ENCODE results near the gene NFU1. TPM values are rescaled to one million over a fixed set of nuclear protein-coding genes. Genes with fewer than 3 reads are reported as not detected.

The NFU1 gene
- polyA plus RNA-seq, 1 donor (not counting 4 experiments of a cell fraction or from before 2014, with no cell fraction given): 53.7 TPM

- H3K9ac ChIP-seq (ENCODE audit: control insufficient read depth, extremely low read depth, insufficient read depth, low read length): no peak overlapping the region
- no peaks in the 10 kb centered on the region for H3K9me3 ChIP-seq (ENCODE audit: control insufficient read depth, low read depth, low read length)
- H3K27ac ChIP-seq (ENCODE audit: control insufficient read depth, insufficient read depth, low read length): no peak overlapping the region
- H3K27me3 ChIP-seq (ENCODE audit: control insufficient read depth, extremely low read depth, insufficient read depth, low read length): no peaks in the 10 kb centered on the region
- H4K20me1 ChIP-seq (ENCODE audit: control insufficient read depth, extremely low read depth, insufficient read depth, low read length): no peaks in the 10 kb centered on the region
- H3K4me3 ChIP-seq (ENCODE audit: control insufficient read depth in 2 of 3, extremely low read depth in 1 of 3, insufficient read depth in 2 of 3, low read depth in 1 of 3, low read length in 3 of 3): no peak overlapping the region
- no peaks in the 10 kb centered on the region for H3K36me3 ChIP-seq (ENCODE audit: control insufficient read depth in 2 of 2, extremely low read depth in 1 of 2, insufficient read depth in 2 of 2, low read length in 2 of 2)
- TF ChIP-seq EZH2 (IDR thresholded peaks at IDR 0.05; ENCODE audit: low read length) (no peak), CTCF (optimal IDR thresholded peaks at IDR 0.05 in 1 of 3, IDR thresholded peaks at IDR 0.05 in 1 of 3, conservative IDR thresholded peaks at IDR 0.05 in 1 of 3; ENCODE audit: extremely low read depth in 1 of 3, insufficient read depth in 2 of 3, low read length in 3 of 3) (no peak)
- H3K9me1 ChIP-seq (ENCODE audit: control insufficient read depth, extremely low read depth, insufficient read depth, low read length): no peaks in the 10 kb centered on the region
- peaks cover 25% of the 10 kb centered on the region for H3K79me2 ChIP-seq (ENCODE audit: control insufficient read depth, insufficient read depth, low read length)
- FAIRE-seq (no peak), DNase-seq (ENCODE audit: low read depth, low spot score) (no peak)
- dilution Hi-C loops (cut with MboI; ENCODE audit: extremely low pct_ligation_motif_present, low sequenced_read_pairs): no loop called here
- no peak overlapping the region for H3K4me2 ChIP-seq (ENCODE audit: control insufficient read depth, extremely low read depth, insufficient read depth, low read depth, low read length)
- peaks cover 18% of the 10 kb centered on the region for H3K4me1 ChIP-seq (ENCODE audit: control insufficient read depth, extremely low read depth, insufficient read depth, low read length)
- H2AFZ ChIP-seq (ENCODE audit: control insufficient read depth, low read length): no peak overlapping the region
These were observed 48.0 kb downstream of the NFU1 start for GRCh38 chr2:69389271-69389670.

- H3K27me3 ChIP-seq (ENCODE audit: control insufficient read depth, extremely low read depth, insufficient read depth, low read length): no peaks in the 10 kb centered on the region
- TF ChIP-seq CTCF (optimal IDR thresholded peaks at IDR 0.05 in 1 of 3, IDR thresholded peaks at IDR 0.05 in 1 of 3, conservative IDR thresholded peaks at IDR 0.05 in 1 of 3; ENCODE audit: extremely low read depth in 1 of 3, insufficient read depth in 2 of 3, low read length in 3 of 3) (no peak), EZH2 (IDR thresholded peaks at IDR 0.05; ENCODE audit: low read length) (no peak)
- H3K9ac ChIP-seq (ENCODE audit: control insufficient read depth, extremely low read depth, insufficient read depth, low read length): peak overlapping the region; percentile 91
- peak overlapping the region; percentile 99 for H3K4me2 ChIP-seq (ENCODE audit: control insufficient read depth, extremely low read depth, insufficient read depth, low read depth, low read length)
- FAIRE-seq (no peak), DNase-seq (ENCODE audit: low read depth, low spot score) (no peak)
- H4K20me1 ChIP-seq (ENCODE audit: control insufficient read depth, extremely low read depth, insufficient read depth, low read length): no peaks in the 10 kb centered on the region
- peak overlapping the region; percentile 70 to 98 (median 85) for H3K4me3 ChIP-seq (ENCODE audit: control insufficient read depth in 2 of 3, extremely low read depth in 1 of 3, insufficient read depth in 2 of 3, low read depth in 1 of 3, low read length in 3 of 3)
- dilution Hi-C loops (cut with MboI; ENCODE audit: extremely low pct_ligation_motif_present, low sequenced_read_pairs): no loop called here
- no peaks in the 10 kb centered on the region for H3K36me3 ChIP-seq (ENCODE audit: control insufficient read depth in 2 of 2, extremely low read depth in 1 of 2, insufficient read depth in 2 of 2, low read length in 2 of 2)
- H3K27ac ChIP-seq (ENCODE audit: control insufficient read depth, insufficient read depth, low read length): peak overlapping the region; percentile 86
- H3K4me1 ChIP-seq (ENCODE audit: control insufficient read depth, extremely low read depth, insufficient read depth, low read length): peaks cover 21% of the 10 kb centered on the region
- no peaks in the 10 kb centered on the region for H3K9me3 ChIP-seq (ENCODE audit: control insufficient read depth, low read depth, low read length)
- peaks cover 36% of the 10 kb centered on the region for H3K79me2 ChIP-seq (ENCODE audit: control insufficient read depth, insufficient read depth, low read length)
- peak overlapping the region; percentile 93 for H2AFZ ChIP-seq (ENCODE audit: control insufficient read depth, low read length)
- no peaks in the 10 kb centered on the region for H3K9me1 ChIP-seq (ENCODE audit: control insufficient read depth, extremely low read depth, insufficient read depth, low read length)
These were observed 49.3 kb downstream of the NFU1 start for GRCh38 chr2:69387770-69388481.
